ENCODE data around the gene ETV6.

Gene ETV6

GRCh38 chr12:11696084-11696483, 46.6 kb downstream of the ETV6 start:
- DNase-seq (ENCODE audit: low spot score): no peak

GRCh38 chr12:11697131-11697530, 47.7 kb downstream of the ETV6 start:
- no peak for DNase-seq (ENCODE audit: low spot score)

GRCh38 chr12:11697670-11698387, 48.4 kb downstream of the ETV6 start:
- no peak for DNase-seq (ENCODE audit: low spot score)

GRCh38 chr12:11698729-11699128, 49.3 kb downstream of the ETV6 start:
- DNase-seq (ENCODE audit: low spot score): no peak

GRCh38 chr12:11701433-11701832, 52.0 kb downstream of the ETV6 start:
- no peak for DNase-seq (ENCODE audit: low spot score)

GRCh38 chr12:11702959-11703358, 53.5 kb downstream of the ETV6 start:
- no peak for DNase-seq (ENCODE audit: low spot score)

- no peak for DNase-seq (ENCODE audit: low spot score)
These were observed 53.9 kb downstream of the ETV6 start for GRCh38 chr12:11703378-11703777.

GRCh38 chr12:11704089-11704488, 54.6 kb downstream of the ETV6 start:
- DNase-seq (ENCODE audit: low spot score): no peak

GRCh38 chr12:11705010-11705409, 55.5 kb downstream of the ETV6 start:
- no peak for DNase-seq (ENCODE audit: low spot score)

GRCh38 chr12:11706509-11707379, 57.3 kb downstream of the ETV6 start:
- DNase-seq (ENCODE audit: low spot score): no peak

- no peak for DNase-seq (ENCODE audit: low spot score)
These were observed 58.1 kb downstream of the ETV6 start for GRCh38 chr12:11707535-11707934.

- no peak for DNase-seq (ENCODE audit: low spot score)
These were observed 60.0 kb downstream of the ETV6 start for GRCh38 chr12:11709513-11709912.

GRCh38 chr12:11710431-11710830, 61.0 kb downstream of the ETV6 start:
- DNase-seq (ENCODE audit: low spot score): no peak

- no peak for DNase-seq (ENCODE audit: low spot score)
These were observed 61.4 kb downstream of the ETV6 start for GRCh38 chr12:11710906-11711305.

GRCh38 chr12:11711651-11712327, 62.3 kb downstream of the ETV6 start:
- no peak for DNase-seq (ENCODE audit: low spot score)

GRCh38 chr12:11712491-11712890, 63.0 kb downstream of the ETV6 start:
- DNase-seq (ENCODE audit: low spot score): no peak

GRCh38 chr12:11713202-11713601, 63.7 kb downstream of the ETV6 start:
- DNase-seq (ENCODE audit: low spot score): no peak

- no peak for DNase-seq (ENCODE audit: low spot score)
These were observed 65.2 kb downstream of the ETV6 start for GRCh38 chr12:11714626-11715025.

- DNase-seq (ENCODE audit: low spot score): no peak
These were observed 66.1 kb downstream of the ETV6 start for GRCh38 chr12:11715621-11716020.

GRCh38 chr12:11716794-11717518, 67.5 kb downstream of the ETV6 start:
- peak; percentile 66 for DNase-seq (ENCODE audit: low spot score)

- DNase-seq (ENCODE audit: low spot score): no peak
These were observed 68.1 kb downstream of the ETV6 start for GRCh38 chr12:11717519-11717961.

GRCh38 chr12:11718105-11718504, 68.6 kb downstream of the ETV6 start:
- no peak for DNase-seq (ENCODE audit: low spot score)

Data from putamen (tissue), 1 donor.